Uterus (tissue), 4 donors: ENCODE measurements around the gene BTBD2. TPM values are rescaled to one million over a fixed set of nuclear protein-coding genes. Genes with fewer than 3 reads are reported as not detected.

Experiments used
- DNase-seq, 2 donors: peaks; one replicate each; pipeline ENCODE4 v3.0.0-alpha.2; 2019 to 2020
- H3K27ac ChIP-seq, 2 donors: fragments of 200-600 bp; sonication (generic); 1 replicate in 1 of 2; 2 replicates in 1 of 2; pipeline ENCODE4 v1.5.1; 2016 to 2018
- H3K27me3 ChIP-seq, 2 donors: fragments of 200-600 bp; sonication (generic); one replicate each; pipeline ENCODE4 v1.5.1; 2018 to 2019; ENCODE audit warnings: control low read depth in 1 of 2
- H3K36me3 ChIP-seq, 2 donors: fragments of 200-600 bp; sonication (generic); one replicate each; pipeline ENCODE4 v1.5.1; 2019; ENCODE audit warnings: control low read depth in 1 of 2
- H3K4me1 ChIP-seq, 2 donors: fragments of 200-600 bp; sonication (generic); one replicate each; pipeline ENCODE4 v1.5.1; 2018 to 2019; ENCODE audit warnings: control low read depth in 1 of 2
- H3K4me3 ChIP-seq, 2 donors: fragments of 200-600 bp; sonication (generic); 1 replicate in 1 of 2; 2 replicates in 1 of 2; pipeline ENCODE4 v1.5.1; 2018 to 2019; ENCODE audit warnings: mild to moderate bottlenecking in 1 of 2
- H3K9me3 ChIP-seq, 2 donors: fragments of 200-600 bp; sonication (generic); one replicate each; pipeline ENCODE4 v1.5.1; 2019; ENCODE audit warnings: control low read depth in 1 of 2
- CTCF ChIP-seq, 4 experiments: fragments of 200-600 bp in 2 of 4; fragments of 450-650 bp in 2 of 4; sonication (generic) in 2 of 4; IDR thresholded peaks; one replicate each; pipeline ENCODE4 v1.5.1; 2016 to 2019; ENCODE audit warnings: antibody characterized with exemption in 4 of 4, mild to moderate bottlenecking in 2 of 4, moderate library complexity in 1 of 4
- POLR2A ChIP-seq, 2 donors: fragments of 450-650 bp; IDR thresholded peaks; one replicate each; pipeline ENCODE4 v1.6.1; 2016; ENCODE audit warnings: antibody characterized with exemption in 2 of 2, mild to moderate bottlenecking in 1 of 2, moderate library complexity in 1 of 2
- intact Hi-C: fragments of 100-400 bp; cut with DNase I; formaldehyde crosslinking; loops from one replicate; pipeline ENCODE4 v1.15.1; 2023; ENCODE audit warnings: low total_unique reads
- total RNA-seq, 4 donors: library from RNA; depleted of rRNA in 3 of 4; stranded (reverse); fragments of >200 nt in 3 of 4; gene quantifications; one replicate each; pipeline versions ENCODE4 v1.1.0 to v1.2.4, GENCODE V29; 2014 to 2023
- donor health status: DM: yes; HTN: yes; CAD: no.

The BTBD2 gene
- total RNA-seq, 4 donors from 2014 or later, result 48.2 to 105 (median 61.8) TPM

GRCh38 chr19:1986357-1987162 lies 29.0 kb downstream of the BTBD2 start:
- intact Hi-C loops, result no loop called here
- TF ChIP-seq POLR2A (IDR thresholded peaks at IDR 0.05) (no peak), CTCF (IDR thresholded peaks at IDR 0.05) (no peak)
- H3K4me3 ChIP-seq, result no peak overlapping the region
- no peaks in the 10 kb centered on the region for H3K4me1 ChIP-seq
- no peak overlapping the region for H3K27ac ChIP-seq
- no peaks in the 10 kb centered on the region for H3K9me3 ChIP-seq
- DNase-seq, result no peak
- no peaks in the 10 kb centered on the region for H3K27me3 ChIP-seq
- H3K36me3 ChIP-seq, result no peaks in the 10 kb centered on the region

- no peaks in the 10 kb centered on the region for H3K36me3 ChIP-seq
- H3K9me3 ChIP-seq, result no peaks in the 10 kb centered on the region
- H3K4me3 ChIP-seq, result no peak overlapping the region
- H3K27ac ChIP-seq, result no peak overlapping the region
- TF ChIP-seq POLR2A (IDR thresholded peaks at IDR 0.05) (no peak), CTCF (IDR thresholded peaks at IDR 0.05) (no peak)
- no peaks in the 10 kb centered on the region for H3K27me3 ChIP-seq
- intact Hi-C loops, result no loop called here
- no peaks in the 10 kb centered on the region for H3K4me1 ChIP-seq
- DNase-seq, result no peak
Measured at GRCh38 chr19:1985588-1986356, 29.7 kb downstream of the BTBD2 start.

GRCh38 chr19:1984357-1984756 lies 31.2 kb downstream of the BTBD2 start:
- no peaks in the 10 kb centered on the region for H3K4me1 ChIP-seq
- no peak overlapping the region for H3K4me3 ChIP-seq
- no peaks in the 10 kb centered on the region for H3K9me3 ChIP-seq
- H3K27ac ChIP-seq, result no peak overlapping the region
- H3K27me3 ChIP-seq, result no peaks in the 10 kb centered on the region
- no peak for TF ChIP-seq CTCF (IDR thresholded peaks at IDR 0.05)
- no peak for TF ChIP-seq POLR2A (IDR thresholded peaks at IDR 0.05)
- no peaks in the 10 kb centered on the region for H3K36me3 ChIP-seq
- no peak for DNase-seq
- intact Hi-C loops, result no loop called here

GRCh38 chr19:1981253-1981652 lies 34.3 kb downstream of the BTBD2 start:
- DNase-seq, result no peak
- H3K36me3 ChIP-seq, result no peaks in the 10 kb centered on the region
- intact Hi-C loops, result no loop called here
- no peak overlapping the region for H3K27ac ChIP-seq
- no peaks in the 10 kb centered on the region for H3K27me3 ChIP-seq
- no peaks in the 10 kb centered on the region for H3K9me3 ChIP-seq
- no peak overlapping the region for H3K4me3 ChIP-seq
- H3K4me1 ChIP-seq, result no peaks in the 10 kb centered on the region
- TF ChIP-seq CTCF (IDR thresholded peaks at IDR 0.05) (no peak), POLR2A (IDR thresholded peaks at IDR 0.05) (no peak)

- no peak overlapping the region for H3K4me3 ChIP-seq
Measured at GRCh38 chr19:1980809-1981181, 34.7 kb downstream of the BTBD2 start.

More at GRCh38 chr19:1980809-1981181, 34.7 kb downstream of the BTBD2 start:
- Histone ChIP-seq H3K4me1 (no peaks in the 10 kb centered on the region), H3K27ac (no peak overlapping the region), H3K36me3 (no peaks in the 10 kb centered on the region), H3K9me3 (no peaks in the 10 kb centered on the region), H3K27me3 (no peaks in the 10 kb centered on the region)
- TF ChIP-seq CTCF (IDR thresholded peaks at IDR 0.05) (no peak), POLR2A (IDR thresholded peaks at IDR 0.05) (no peak)
- intact Hi-C loops, result no loop called here
- DNase-seq, result no peak
